Cortex of kidney (tissue), 1 donor: ENCODE measurements around the gene IRF3.

ENCODE experiments used
- DNase-seq: peaks from one replicate; lab custom pipeline; 2025; lab: John Stamatoyannopoulos, UW

The IRF3 gene

GRCh38 chr19:49666120-49666444 lies 425 bp upstream of the IRF3 start:
- DNase-seq = no peak

GRCh38 chr19:49665036-49665350 lies 664 bp downstream of the IRF3 start:
- no peak for DNase-seq

GRCh38 chr19:49664171-49665035 lies 1.3 kb downstream of the IRF3 start:
- DNase-seq = no peak

- DNase-seq = no peak
Observed at GRCh38 chr19:49663224-49663623, 2.4 kb downstream of the IRF3 start.

DNA sequence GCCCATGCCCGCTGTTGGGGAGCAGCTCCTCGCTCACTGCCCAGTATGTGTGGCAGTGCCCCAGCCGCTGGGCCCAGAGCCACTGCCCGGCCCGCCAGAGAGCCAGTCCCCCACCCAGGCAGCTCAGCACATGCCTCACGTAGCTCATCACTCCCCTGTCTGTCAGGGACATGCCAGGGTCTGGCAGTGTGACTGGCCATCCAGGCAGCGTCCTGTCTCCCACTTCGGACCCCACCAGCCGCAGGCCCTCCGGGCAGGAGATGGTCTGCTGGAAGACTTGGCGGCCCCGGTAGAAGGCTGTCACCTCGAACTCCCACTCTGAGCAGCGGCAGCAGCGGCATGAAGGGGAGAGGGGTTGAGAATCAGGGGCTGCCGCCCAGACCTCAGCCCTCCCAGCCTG lies 3.6 kb downstream of the IRF3 start:
- no peak for DNase-seq

DNA sequence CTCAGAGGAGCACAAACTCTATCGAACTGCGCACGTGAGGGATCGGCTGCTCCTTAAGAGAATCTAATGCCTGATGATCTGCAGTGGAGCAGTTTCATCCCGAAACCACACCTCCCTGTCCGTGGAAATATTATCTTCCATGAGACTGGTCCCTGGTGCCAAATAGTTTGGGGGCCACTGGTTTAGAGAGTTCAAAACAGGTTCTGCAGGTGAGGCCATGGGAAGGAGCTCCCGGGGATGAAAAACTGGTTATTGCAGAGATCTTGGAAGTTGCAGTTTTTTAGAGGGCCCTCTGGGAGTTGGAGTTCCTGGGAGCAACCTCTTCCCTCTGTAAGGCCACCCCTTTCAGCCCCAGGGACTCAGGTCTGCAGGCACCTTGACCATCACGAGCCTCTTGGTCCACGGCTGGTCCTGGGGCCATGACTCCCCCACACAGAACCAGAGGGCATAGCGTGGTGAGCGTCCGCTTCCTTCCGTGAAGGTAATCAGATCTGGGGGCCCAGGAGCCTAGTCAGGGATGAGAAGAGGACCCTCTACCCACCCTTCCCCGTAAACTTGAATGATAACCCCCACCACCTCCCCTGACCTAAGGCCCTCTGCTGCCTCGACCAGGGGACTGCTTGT lies 5.2 kb downstream of the IRF3 start:
- DNase-seq = no peak

- DNase-seq = no peak
Observed at GRCh38 chr19:49658566-49659442, 6.9 kb downstream of the IRF3 start.

DNA sequence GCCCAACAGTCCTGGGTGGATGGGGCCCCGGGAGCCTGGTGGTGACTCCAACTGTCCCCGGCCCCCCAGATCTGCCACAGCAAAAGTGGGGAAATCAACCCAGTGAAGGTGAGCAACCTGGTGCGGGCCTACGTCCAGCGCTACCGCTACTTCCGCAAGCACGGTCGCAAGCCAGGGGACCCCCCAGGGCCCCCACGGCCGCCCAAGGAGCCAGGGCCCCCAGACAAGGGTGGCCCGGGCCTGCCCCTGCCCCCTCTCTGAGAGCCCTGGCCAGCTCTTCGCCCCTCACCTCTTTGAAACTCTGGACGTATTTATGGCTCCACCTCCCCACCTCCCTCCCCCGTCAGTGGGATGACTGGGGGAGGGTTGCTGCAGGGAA lies 7.5 kb downstream of the IRF3 start:
- no peak for DNase-seq

DNA sequence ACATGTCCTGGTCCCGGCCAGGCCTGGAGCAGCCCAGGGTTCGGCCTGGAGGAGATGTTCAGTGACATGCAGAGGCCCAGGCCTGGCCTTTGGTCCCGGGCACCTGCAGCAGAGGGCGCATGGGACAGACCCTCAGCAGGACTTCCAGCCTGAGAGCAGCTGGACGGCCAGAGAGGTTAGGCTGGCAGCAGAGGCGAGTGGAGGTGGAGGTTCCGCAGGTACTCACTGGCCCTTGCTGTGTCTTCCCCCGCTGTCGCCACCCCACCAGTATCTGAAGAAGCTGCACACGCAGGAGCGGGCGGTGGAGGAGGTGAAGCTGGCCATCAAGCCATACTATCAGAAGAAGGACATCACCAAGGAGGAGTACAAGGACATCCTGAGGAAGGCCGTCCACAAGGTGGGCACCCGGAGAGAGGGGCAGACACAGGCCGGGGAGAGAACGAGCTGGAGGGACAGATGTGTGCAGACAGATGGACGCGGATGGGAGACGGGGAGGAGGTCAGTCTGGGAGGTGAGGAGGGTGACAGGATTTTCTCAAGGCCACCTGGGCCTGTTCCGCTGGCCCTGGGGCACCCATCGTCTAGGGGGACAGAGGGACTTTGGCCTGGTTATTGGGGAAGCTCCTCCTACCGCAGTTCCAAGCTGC lies 8.0 kb downstream of the IRF3 start:
- DNase-seq = no peak

GRCh38 chr19:49656456-49657109 lies 9.1 kb downstream of the IRF3 start:
- DNase-seq = no peak

- no peak for DNase-seq
Observed at GRCh38 chr19:49655570-49656455, 9.8 kb downstream of the IRF3 start.

- DNase-seq = no peak
Observed at GRCh38 chr19:49654581-49654980, 11.1 kb downstream of the IRF3 start.

GRCh38 chr19:49653466-49653806 lies 12.2 kb downstream of the IRF3 start:
- no peak for DNase-seq

GRCh38 chr19:49652551-49653465 lies 12.8 kb downstream of the IRF3 start:
- DNase-seq = no peak

DNA sequence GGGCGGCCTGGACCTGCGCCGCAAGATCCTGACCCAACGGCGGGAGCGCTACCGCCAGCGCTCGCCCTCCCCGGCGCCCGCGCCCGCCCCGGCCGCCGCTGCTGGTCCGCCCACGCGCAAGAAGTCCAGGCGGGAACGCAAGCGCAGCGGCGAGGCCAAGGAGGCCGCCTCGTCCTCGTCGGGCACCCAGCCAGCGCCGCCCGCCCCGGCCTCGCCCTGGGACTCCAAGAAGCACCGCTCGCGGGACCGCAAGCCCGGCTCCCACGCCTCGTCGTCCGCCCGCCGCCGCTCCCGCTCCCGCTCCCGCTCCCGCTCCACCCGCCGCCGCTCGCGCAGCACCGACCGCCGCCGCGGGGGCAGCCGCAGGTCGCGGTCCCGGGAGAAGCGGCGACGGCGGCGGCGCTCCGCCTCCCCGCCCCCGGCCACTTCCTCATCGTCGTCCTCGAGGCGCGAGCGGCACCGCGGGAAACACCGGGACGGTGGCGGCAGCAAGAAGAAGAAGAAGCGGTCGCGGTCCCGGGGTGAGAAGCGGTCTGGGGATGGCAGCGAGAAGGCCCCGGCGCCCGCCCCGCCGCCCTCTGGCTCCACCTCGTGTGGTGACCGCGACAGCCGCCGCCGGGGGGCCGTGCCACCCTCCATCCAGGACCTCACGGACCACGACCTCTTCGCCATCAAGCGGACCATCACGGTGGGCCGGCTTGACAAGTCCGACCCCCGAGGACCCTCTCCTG lies 13.7 kb downstream of the IRF3 start:
- DNase-seq = no peak

- no peak for DNase-seq
Observed at GRCh38 chr19:49651029-49651819, 14.4 kb downstream of the IRF3 start.

- DNase-seq = no peak
Observed at GRCh38 chr19:49646586-49646985, 19.1 kb downstream of the IRF3 start.

DNA sequence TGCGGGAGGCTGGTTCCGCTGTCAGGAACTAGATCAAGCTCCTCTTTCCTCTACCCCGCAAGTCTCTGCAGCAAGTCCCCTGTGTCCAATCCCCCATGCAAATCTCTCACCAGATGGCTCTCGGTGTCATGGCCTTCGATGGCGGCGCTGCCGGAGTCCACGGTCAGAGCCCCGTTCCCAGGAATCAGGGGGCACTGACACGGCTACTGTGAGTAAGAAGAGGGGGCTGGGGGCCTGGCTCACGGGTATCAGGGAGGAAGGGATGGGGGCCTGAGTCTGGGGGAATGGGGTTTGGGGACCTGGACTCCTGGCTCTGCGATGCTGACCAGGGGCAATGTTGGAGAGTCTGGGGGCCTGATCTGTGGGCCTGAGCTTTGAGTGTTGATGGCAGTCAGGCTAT lies 19.7 kb downstream of the IRF3 start:
- no peak for DNase-seq
